HUDEP-2 (cell line): ENCODE data around the gene MATN1.

ENCODE experiments used
- DNase-seq, 76 experiments: peaks; one replicate each; lab custom pipeline; 2025; ENCODE audit not compliant: unreplicated experiment in 76 of 76; lab: John Stamatoyannopoulos, UW

MATN1 gene

GRCh38 chr1:30686236-30686935 lies 37.0 kb downstream of the MATN1 start:
- DNase-seq, result no peak

GRCh38 chr1:30685796-30686165 lies 37.6 kb downstream of the MATN1 start:
- no peak for DNase-seq

- DNase-seq, result no peak
Observed at GRCh38 chr1:30684881-30685795, 38.2 kb downstream of the MATN1 start.

GRCh38 chr1:30684259-30684658 lies 39.1 kb downstream of the MATN1 start:
- no peak for DNase-seq

- no peak for DNase-seq
Observed at GRCh38 chr1:30683699-30684098, 39.7 kb downstream of the MATN1 start.

- DNase-seq, result no peak
Observed at GRCh38 chr1:30682396-30683275, 40.7 kb downstream of the MATN1 start.

GRCh38 chr1:30681782-30682181 lies 41.6 kb downstream of the MATN1 start:
- DNase-seq, result no peak

GRCh38 chr1:30680879-30681278 lies 42.5 kb downstream of the MATN1 start:
- no peak for DNase-seq

- DNase-seq, result no peak
Observed at GRCh38 chr1:30680429-30680828, 43.0 kb downstream of the MATN1 start.

GRCh38 chr1:30679976-30680305 lies 43.4 kb downstream of the MATN1 start:
- DNase-seq, result no peak

GRCh38 chr1:30679201-30679975 lies 44.0 kb downstream of the MATN1 start:
- DNase-seq, result no peak

GRCh38 chr1:30678209-30678608 lies 45.2 kb downstream of the MATN1 start:
- DNase-seq, result no peak

GRCh38 chr1:30677471-30677870 lies 45.9 kb downstream of the MATN1 start:
- no peak for DNase-seq

- DNase-seq, result no peak
Observed at GRCh38 chr1:30675761-30676160, 47.6 kb downstream of the MATN1 start.

GRCh38 chr1:30675289-30675688 lies 48.1 kb downstream of the MATN1 start:
- no peak for DNase-seq

- no peak for DNase-seq
Observed at GRCh38 chr1:30673395-30673794, 50.0 kb downstream of the MATN1 start.

GRCh38 chr1:30672661-30673060 lies 50.7 kb downstream of the MATN1 start:
- no peak for DNase-seq

GRCh38 chr1:30670240-30671060 lies 52.9 kb downstream of the MATN1 start:
- no peak for DNase-seq

GRCh38 chr1:30668546-30669327 lies 54.6 kb downstream of the MATN1 start:
- DNase-seq, result no peak
